Measurements from ENCODE around the gene ACTRT3.

The ACTRT3 gene

GRCh38 chr3:169769287-169770181, at the start of gene ACTRT3:
TSS of gene ACTRT3 (minus strand) at chr3:169769561. CDS start at chr3:169769520, 41 bp downstream.
- peak; percentile 67 for DNase-seq (ENCODE audit: low spot score)
- Mint-ChIP-seq H3K36me3 (ENCODE audit: low read depth) (peaks cover 12% of the 10 kb centered on the region), H3K9me3 (no peaks in the 10 kb centered on the region), H3K4me3 (peak within 1 kb of the TSS; percentile 88), H3K27ac (peak within 1 kb of the TSS; percentile 81), H3K27me3 (ENCODE audit: low read depth) (no peaks in the 10 kb centered on the region), H3K4me1 (ENCODE audit: low read depth) (peaks cover 23% of the 10 kb centered on the region)

GRCh38 chr3:169818316-169818715, 49.0 kb upstream of the ACTRT3 start:
- Mint-ChIP-seq H3K27me3 (ENCODE audit: low read depth) (peaks cover 38% of the 10 kb centered on the region), H3K4me1 (ENCODE audit: low read depth) (peaks cover 8% of the 10 kb centered on the region), H3K36me3 (ENCODE audit: low read depth) (peaks cover 10% of the 10 kb centered on the region), H3K9me3 (peaks cover 28% of the 10 kb centered on the region), H3K27ac (no peak overlapping the region), H3K4me3 (no peak overlapping the region)
- no peak for DNase-seq (ENCODE audit: low spot score)

- Mint-ChIP-seq H3K9me3 (peaks cover 28% of the 10 kb centered on the region), H3K27ac (no peak overlapping the region), H3K27me3 (ENCODE audit: low read depth) (peaks cover 35% of the 10 kb centered on the region), H3K4me3 (no peak overlapping the region), H3K4me1 (ENCODE audit: low read depth) (peaks cover 21% of the 10 kb centered on the region), H3K36me3 (ENCODE audit: low read depth) (peaks cover 10% of the 10 kb centered on the region)
- DNase-seq (ENCODE audit: low spot score) = no peak
Observed at GRCh38 chr3:169815590-169816150, 46.3 kb upstream of the ACTRT3 start.

- peak overlapping the region; percentile 85 for H3K4me3 Mint-ChIP-seq
- H3K36me3 Mint-ChIP-seq (ENCODE audit: low read depth) = peaks cover 10% of the 10 kb centered on the region
- peaks cover 26% of the 10 kb centered on the region for H3K27me3 Mint-ChIP-seq (ENCODE audit: low read depth)
- peak; percentile 79 for DNase-seq (ENCODE audit: low spot score)
- peak overlapping the region; percentile 82 for H3K27ac Mint-ChIP-seq
- H3K4me1 Mint-ChIP-seq (ENCODE audit: low read depth) = peaks cover 27% of the 10 kb centered on the region
- H3K9me3 Mint-ChIP-seq = peaks cover 28% of the 10 kb centered on the region
Observed at GRCh38 chr3:169813757-169814517, 44.6 kb upstream of the ACTRT3 start.

- Mint-ChIP-seq H3K4me1 (ENCODE audit: low read depth) (peaks cover 32% of the 10 kb centered on the region), H3K36me3 (ENCODE audit: low read depth) (peaks cover 11% of the 10 kb centered on the region), H3K27me3 (ENCODE audit: low read depth) (peaks cover 25% of the 10 kb centered on the region), H3K4me3 (peak overlapping the region; percentile 85), H3K9me3 (peaks cover 28% of the 10 kb centered on the region), H3K27ac (peak overlapping the region; percentile 82)
- no peak for DNase-seq (ENCODE audit: low spot score)
Observed at GRCh38 chr3:169813278-169813677, 43.9 kb upstream of the ACTRT3 start.

- Mint-ChIP-seq H3K4me3 (peak within 1 kb of the TSS; percentile 85), H3K9me3 (peaks cover 28% of the 10 kb centered on the region), H3K36me3 (ENCODE audit: low read depth) (peaks cover 12% of the 10 kb centered on the region), H3K27me3 (ENCODE audit: low read depth) (peaks cover 18% of the 10 kb centered on the region), H3K4me1 (ENCODE audit: low read depth) (peaks cover 33% of the 10 kb centered on the region), H3K27ac (peak within 1 kb of the TSS; percentile 82)
- DNase-seq (ENCODE audit: low spot score) = peak; percentile 79
Observed at GRCh38 chr3:169812332-169813235, 43.2 kb upstream of the ACTRT3 start, which contains the start of the genes LRRC34 and LRRIQ4. TSS of gene LRRC34 (minus strand) at chr3:169812904. CDS start at chr3:169812548, 356 bp downstream. TSS of gene LRRIQ4 (plus strand) at chr3:169812870. CDS start at chr3:169821922, 9,052 bp downstream.

GRCh38 chr3:169811631-169812331, 42.4 kb upstream of the ACTRT3 start:
- Mint-ChIP-seq H3K9me3 (peaks cover 20% of the 10 kb centered on the region), H3K36me3 (ENCODE audit: low read depth) (peaks cover 12% of the 10 kb centered on the region), H3K4me1 (ENCODE audit: low read depth) (peaks cover 33% of the 10 kb centered on the region), H3K27me3 (ENCODE audit: low read depth) (peaks cover 11% of the 10 kb centered on the region), H3K27ac (peak overlapping the region; percentile 82), H3K4me3 (peak overlapping the region; percentile 85)
- DNase-seq (ENCODE audit: low spot score) = no peak

- peaks cover 33% of the 10 kb centered on the region for H3K4me1 Mint-ChIP-seq (ENCODE audit: low read depth)
- DNase-seq (ENCODE audit: low spot score) = no peak
- peaks cover 7% of the 10 kb centered on the region for H3K36me3 Mint-ChIP-seq (ENCODE audit: low read depth)
- no peaks in the 10 kb centered on the region for H3K27me3 Mint-ChIP-seq (ENCODE audit: low read depth)
- peak overlapping the region; percentile 46 for H3K27ac Mint-ChIP-seq
- no peaks in the 10 kb centered on the region for H3K9me3 Mint-ChIP-seq
- peak overlapping the region; percentile 41 for H3K4me3 Mint-ChIP-seq
Observed at GRCh38 chr3:169809230-169809795, 40.0 kb upstream of the ACTRT3 start.

- H3K4me3 Mint-ChIP-seq = no peak overlapping the region
- H3K4me1 Mint-ChIP-seq (ENCODE audit: low read depth) = peaks cover 15% of the 10 kb centered on the region
- no peak overlapping the region for H3K27ac Mint-ChIP-seq
- no peak for DNase-seq (ENCODE audit: low spot score)
- no peaks in the 10 kb centered on the region for H3K27me3 Mint-ChIP-seq (ENCODE audit: low read depth)
- H3K36me3 Mint-ChIP-seq (ENCODE audit: low read depth) = peaks cover 17% of the 10 kb centered on the region
- H3K9me3 Mint-ChIP-seq = no peaks in the 10 kb centered on the region
Observed at GRCh38 chr3:169804681-169805080, 35.3 kb upstream of the ACTRT3 start.

GRCh38 chr3:169792359-169792758, 23.0 kb upstream of the ACTRT3 start:
- H3K4me3 Mint-ChIP-seq = no peak overlapping the region
- H3K27ac Mint-ChIP-seq = no peak overlapping the region
- H3K36me3 Mint-ChIP-seq (ENCODE audit: low read depth) = peaks cover 31% of the 10 kb centered on the region
- no peaks in the 10 kb centered on the region for H3K9me3 Mint-ChIP-seq
- peaks cover 15% of the 10 kb centered on the region for H3K4me1 Mint-ChIP-seq (ENCODE audit: low read depth)
- H3K27me3 Mint-ChIP-seq (ENCODE audit: low read depth) = no peaks in the 10 kb centered on the region
- no peak for DNase-seq (ENCODE audit: low spot score)

- Mint-ChIP-seq H3K9me3 (no peaks in the 10 kb centered on the region), H3K27me3 (ENCODE audit: low read depth) (no peaks in the 10 kb centered on the region), H3K4me3 (no peak overlapping the region), H3K4me1 (ENCODE audit: low read depth) (peaks cover 14% of the 10 kb centered on the region), H3K27ac (no peak overlapping the region), H3K36me3 (ENCODE audit: low read depth) (peaks cover 42% of the 10 kb centered on the region)
- DNase-seq (ENCODE audit: low spot score) = no peak
Observed at GRCh38 chr3:169790687-169791429, 21.5 kb upstream of the ACTRT3 start.

GRCh38 chr3:169790219-169790618, 20.9 kb upstream of the ACTRT3 start:
- Mint-ChIP-seq H3K36me3 (ENCODE audit: low read depth) (peaks cover 45% of the 10 kb centered on the region), H3K4me1 (ENCODE audit: low read depth) (peaks cover 13% of the 10 kb centered on the region), H3K27me3 (ENCODE audit: low read depth) (no peaks in the 10 kb centered on the region), H3K9me3 (no peaks in the 10 kb centered on the region), H3K27ac (no peak overlapping the region), H3K4me3 (no peak overlapping the region)
- no peak for DNase-seq (ENCODE audit: low spot score)
